Neural progenitor cell (in vitro differentiated cells): ENCODE measurements around the gene C12orf75. TPM values are rescaled to one million over a fixed set of nuclear protein-coding genes. Genes with fewer than 3 reads are reported as not detected.

Source experiments
- DNase-seq: peaks from one replicate; pipeline ENCODE4 v3.0.0-alpha.2; 2016; ENCODE audit warnings: low spot score
- H2AFZ ChIP-seq: fragments of 200-600 bp; sonication (generic); replicated peaks from 2 replicates; pipeline ENCODE4 v1.6.1; 2016; ENCODE audit warnings: antibody characterized with exemption
- H3F3A ChIP-seq: fragments of 200-600 bp; sonication (generic); 2 replicates; pipeline ENCODE4 v1.6.1; 2016; ENCODE audit warnings: antibody characterized with exemption, low read depth
- H3K27ac ChIP-seq: fragments of 200-600 bp; sonication (generic); 2 replicates; pipeline ENCODE4 v1.5.1; 2016; ENCODE audit warnings: mild to moderate bottlenecking
- H3K27me3 ChIP-seq: fragments of 200-600 bp; sonication (generic); 2 replicates; pipeline ENCODE4 v1.6.1; 2016; ENCODE audit warnings: mild to moderate bottlenecking, moderate library complexity
- H3K36me3 ChIP-seq: fragments of 200-600 bp; sonication (generic); 2 replicates; pipeline ENCODE4 v1.5.1; 2016
- H3K4me1 ChIP-seq: fragments of 200-600 bp; sonication (generic); 2 replicates; pipeline ENCODE4 v1.6.1; 2016; ENCODE audit warnings: mixed run types
- H3K4me2 ChIP-seq: fragments of 200-600 bp; sonication (generic); 2 replicates; pipeline ENCODE4 v1.6.1; 2016
- H3K4me3 ChIP-seq: fragments of 200-600 bp; sonication (generic); 2 replicates; pipeline ENCODE4 v1.5.1; 2016
- H3K79me2 ChIP-seq: fragments of 200-600 bp; sonication (generic); 2 replicates; pipeline ENCODE4 v1.6.1; 2016; ENCODE audit warnings: low read depth
- H3K9ac ChIP-seq: fragments of 200-600 bp; sonication (generic); 2 replicates; pipeline ENCODE4 v1.6.1; 2016
- H3K9me3 ChIP-seq: fragments of 200-600 bp; sonication (generic); 2 replicates; pipeline ENCODE4 v1.5.1; 2016; ENCODE audit warnings: low read depth
- H4K20me1 ChIP-seq: fragments of 200-600 bp; sonication (generic); 2 replicates; pipeline ENCODE4 v1.6.1; 2016; ENCODE audit warnings: low read depth
- H3K27ac Mint-ChIP-seq: 3 replicates; pipeline ENCODE4 v1.8.0; 2021; ENCODE audit warnings: mixed read lengths
- H3K27me3 Mint-ChIP-seq: 2 replicates; pipeline ENCODE4 v1.8.0; 2022; ENCODE audit warnings: low read depth, mild to moderate bottlenecking, inconsistent platforms, moderate library complexity, mixed read lengths; ENCODE audit not compliant: insufficient read depth
- H3K36me3 Mint-ChIP-seq: 3 replicates; pipeline ENCODE4 v1.8.0; 2021; ENCODE audit warnings: mixed read lengths
- H3K4me1 Mint-ChIP-seq: 3 replicates; pipeline ENCODE4 v1.8.0; 2021; ENCODE audit warnings: mixed read lengths
- H3K4me3 Mint-ChIP-seq: 3 replicates; pipeline ENCODE4 v1.8.0; 2021; ENCODE audit warnings: mild to moderate bottlenecking, moderate library complexity, mixed read lengths
- H3K9me3 Mint-ChIP-seq: 3 replicates; pipeline ENCODE4 v1.8.0; 2020; ENCODE audit warnings: mixed read lengths
- EZH2 ChIP-seq: fragments of 200-600 bp; sonication (generic); IDR thresholded peaks from 2 replicates; pipeline ENCODE4 v1.6.1; 2017; ENCODE audit warnings: antibody characterized with exemption, mild to moderate bottlenecking, moderate library complexity
- EZH2phosphoT487 ChIP-seq: fragments of 200-600 bp; sonication (generic); IDR thresholded peaks from 2 replicates; pipeline ENCODE4 v1.6.1; 2017; ENCODE audit warnings: antibody characterized with exemption
- total RNA-seq: library from RNA; depleted of rRNA; stranded (reverse); fragments of >200 nt; gene quantifications from 2 replicates; pipeline ENCODE4 v1.2.3, GENCODE V29; 2015; ENCODE audit warnings: low replicate concordance
- TF ChIP-seq, protein P1 (sequence below): fragments of 200-600 bp; sonication (generic); IDR thresholded peaks from 2 replicates; pipeline ENCODE4 v1.5.1; 2017; ENCODE audit warnings: antibody characterized with exemption, mild to moderate bottlenecking

The C12orf75 gene
- total RNA-seq, 1 donor from 2014 or later = 59.9 TPM

DNA sequence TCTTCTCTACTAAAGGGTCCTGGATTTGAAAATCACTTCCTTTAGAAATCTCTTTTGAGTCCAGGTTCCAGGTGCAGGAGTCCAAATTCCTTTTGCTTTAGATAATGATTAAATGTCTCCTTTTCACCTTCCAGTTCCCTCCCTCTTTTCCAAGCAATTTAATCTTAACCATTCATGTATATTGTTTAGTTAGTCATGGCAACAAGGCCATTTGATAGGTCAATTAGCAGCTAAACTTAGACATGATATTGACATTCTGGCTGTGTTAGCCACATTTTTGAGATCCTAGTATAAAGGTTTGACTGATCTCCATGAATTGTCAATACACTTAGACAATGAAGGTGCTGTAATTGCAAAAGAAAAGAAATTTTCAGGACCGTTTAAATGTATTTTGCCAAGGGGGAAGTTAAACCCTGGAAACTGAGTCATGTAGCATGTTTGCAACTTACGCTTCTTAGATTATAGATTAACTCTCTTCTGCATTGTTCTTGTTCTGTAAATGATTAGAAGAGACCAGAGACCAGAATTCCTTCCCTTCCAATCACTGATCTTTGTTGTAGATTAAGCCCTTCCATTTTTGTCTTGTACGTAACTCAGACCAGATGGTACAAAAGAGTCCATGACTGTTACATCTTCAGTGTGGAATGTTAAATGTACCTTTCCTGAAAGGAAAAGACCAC, 12.4 kb upstream of the C12orf75 start:
- H3K36me3 Mint-ChIP-seq = peaks cover 2% of the 10 kb centered on the region
- no peaks in the 10 kb centered on the region for H3K4me1 Mint-ChIP-seq
- H3F3A ChIP-seq = no peaks in the 10 kb centered on the region
- no peak overlapping the region for H3K27ac Mint-ChIP-seq
- H3K9me3 ChIP-seq = no peaks in the 10 kb centered on the region
- no peaks in the 10 kb centered on the region for H3K27me3 Mint-ChIP-seq
- H3K36me3 ChIP-seq = no peaks in the 10 kb centered on the region
- H3K4me3 ChIP-seq = no peak overlapping the region
- H2AFZ ChIP-seq = no peak overlapping the region
- TF ChIP-seq, protein P1, sequence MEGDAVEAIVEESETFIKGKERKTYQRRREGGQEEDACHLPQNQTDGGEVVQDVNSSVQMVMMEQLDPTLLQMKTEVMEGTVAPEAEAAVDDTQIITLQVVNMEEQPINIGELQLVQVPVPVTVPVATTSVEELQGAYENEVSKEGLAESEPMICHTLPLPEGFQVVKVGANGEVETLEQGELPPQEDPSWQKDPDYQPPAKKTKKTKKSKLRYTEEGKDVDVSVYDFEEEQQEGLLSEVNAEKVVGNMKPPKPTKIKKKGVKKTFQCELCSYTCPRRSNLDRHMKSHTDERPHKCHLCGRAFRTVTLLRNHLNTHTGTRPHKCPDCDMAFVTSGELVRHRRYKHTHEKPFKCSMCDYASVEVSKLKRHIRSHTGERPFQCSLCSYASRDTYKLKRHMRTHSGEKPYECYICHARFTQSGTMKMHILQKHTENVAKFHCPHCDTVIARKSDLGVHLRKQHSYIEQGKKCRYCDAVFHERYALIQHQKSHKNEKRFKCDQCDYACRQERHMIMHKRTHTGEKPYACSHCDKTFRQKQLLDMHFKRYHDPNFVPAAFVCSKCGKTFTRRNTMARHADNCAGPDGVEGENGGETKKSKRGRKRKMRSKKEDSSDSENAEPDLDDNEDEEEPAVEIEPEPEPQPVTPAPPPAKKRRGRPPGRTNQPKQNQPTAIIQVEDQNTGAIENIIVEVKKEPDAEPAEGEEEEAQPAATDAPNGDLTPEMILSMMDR = no peak
- TF ChIP-seq EZH2phosphoT487 (no peak), EZH2 (no peak)
- H3K4me3 Mint-ChIP-seq = no peak overlapping the region
- H3K9ac ChIP-seq = no peak overlapping the region
- DNase-seq = no peak
- H3K9me3 Mint-ChIP-seq = peaks cover 9% of the 10 kb centered on the region
- H3K4me1 ChIP-seq = no peaks in the 10 kb centered on the region
- no peaks in the 10 kb centered on the region for H3K27me3 ChIP-seq
- no peak overlapping the region for H3K4me2 ChIP-seq
- no peak overlapping the region for H3K27ac ChIP-seq
- H3K79me2 ChIP-seq = no peaks in the 10 kb centered on the region
- H4K20me1 ChIP-seq = no peaks in the 10 kb centered on the region

DNA sequence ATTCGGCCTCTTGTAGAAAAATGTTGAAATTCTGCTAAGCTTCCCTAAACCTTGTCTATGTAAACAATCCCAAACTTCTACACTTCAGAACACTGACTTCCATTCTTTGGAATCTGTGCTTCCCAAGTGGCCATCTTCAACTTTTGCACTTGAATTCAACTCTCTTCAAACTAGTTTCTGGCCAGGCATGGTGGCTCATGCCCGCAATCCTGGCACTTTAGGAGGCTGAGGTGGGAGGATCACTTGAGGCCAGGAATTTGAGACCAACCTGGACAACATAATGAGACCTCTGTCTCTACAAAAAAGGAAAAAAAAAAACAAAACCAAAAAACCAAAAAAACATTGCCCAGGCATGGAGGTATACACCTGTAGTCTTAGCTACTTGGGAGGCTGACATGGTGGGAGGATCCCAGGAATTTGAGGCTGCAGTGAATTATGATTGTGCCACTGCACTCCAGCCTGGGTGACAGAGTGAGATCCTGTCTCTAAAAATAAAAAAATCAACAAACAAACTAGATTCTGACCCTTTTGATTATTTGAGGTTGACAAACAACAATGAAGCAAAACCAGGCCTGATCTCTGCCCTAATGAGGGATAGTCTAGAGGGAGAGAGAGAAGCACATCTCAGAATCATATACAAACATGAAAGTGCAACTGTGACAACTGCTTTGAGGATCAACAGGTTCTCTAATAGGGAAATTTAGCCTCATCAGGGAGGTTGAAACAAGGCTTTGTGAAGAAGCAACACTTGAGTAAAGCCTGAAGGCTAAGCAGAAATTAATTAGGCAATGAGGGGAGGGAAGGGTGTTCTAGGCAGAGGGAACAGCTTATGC, 11.6 kb upstream of the C12orf75 start:
- no peaks in the 10 kb centered on the region for H3K27me3 Mint-ChIP-seq
- Histone ChIP-seq H3K27me3 (no peaks in the 10 kb centered on the region), H3K79me2 (no peaks in the 10 kb centered on the region), H3K9me3 (no peaks in the 10 kb centered on the region), H4K20me1 (no peaks in the 10 kb centered on the region), H3K36me3 (no peaks in the 10 kb centered on the region), H3K4me1 (no peaks in the 10 kb centered on the region), H3K27ac (no peak overlapping the region), H3F3A (no peaks in the 10 kb centered on the region), H3K4me2 (no peak overlapping the region), H3K4me3 (no peak overlapping the region), H3K9ac (no peak overlapping the region), H2AFZ (no peak overlapping the region)
- no peak for DNase-seq
- H3K9me3 Mint-ChIP-seq = peaks cover 6% of the 10 kb centered on the region
- H3K36me3 Mint-ChIP-seq = peaks cover 2% of the 10 kb centered on the region
- no peak overlapping the region for H3K4me3 Mint-ChIP-seq
- H3K27ac Mint-ChIP-seq = no peak overlapping the region
- H3K4me1 Mint-ChIP-seq = no peaks in the 10 kb centered on the region
- TF ChIP-seq EZH2phosphoT487 (no peak), EZH2 (no peak)
- TF ChIP-seq, protein P1 = no peak

DNA sequence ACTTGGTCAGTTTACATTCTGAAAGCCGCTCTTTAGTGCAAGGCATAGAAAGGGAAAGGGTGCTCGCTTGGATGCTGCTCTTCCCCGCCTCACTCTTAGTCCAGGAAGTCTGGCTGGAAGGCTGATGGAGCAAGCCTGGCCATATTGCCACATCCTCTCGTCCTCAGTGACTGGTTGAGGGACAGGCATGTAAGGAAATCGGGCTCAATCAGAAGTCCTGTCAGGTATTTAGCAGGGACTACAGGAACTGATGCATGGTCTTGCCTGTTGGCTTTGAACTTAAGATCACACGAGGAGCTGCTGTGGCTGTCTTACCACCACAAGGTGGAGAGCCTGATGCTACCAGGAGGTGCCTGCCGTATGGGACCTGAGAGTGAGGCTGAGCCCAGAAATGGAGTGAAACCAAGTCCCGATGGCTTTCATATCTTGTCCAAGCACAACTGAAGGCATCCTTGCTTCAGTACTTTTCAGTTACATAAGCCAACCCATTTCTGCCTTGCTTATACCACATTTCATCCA, 10.7 kb upstream of the C12orf75 start:
- Mint-ChIP-seq H3K36me3 (no peaks in the 10 kb centered on the region), H3K9me3 (peaks cover 3% of the 10 kb centered on the region), H3K27ac (no peak overlapping the region), H3K27me3 (no peaks in the 10 kb centered on the region), H3K4me1 (no peaks in the 10 kb centered on the region), H3K4me3 (no peak overlapping the region)
- Histone ChIP-seq H2AFZ (no peak overlapping the region), H3K27ac (no peak overlapping the region), H3K9ac (no peak overlapping the region), H3K4me1 (no peaks in the 10 kb centered on the region), H3K4me2 (no peak overlapping the region), H3K27me3 (no peaks in the 10 kb centered on the region), H3K9me3 (no peaks in the 10 kb centered on the region), H3K79me2 (no peaks in the 10 kb centered on the region), H3K36me3 (no peaks in the 10 kb centered on the region), H3K4me3 (no peak overlapping the region), H4K20me1 (no peaks in the 10 kb centered on the region), H3F3A (no peaks in the 10 kb centered on the region)
- no peak for DNase-seq
- TF ChIP-seq, protein P1 = no peak
- TF ChIP-seq EZH2phosphoT487 = no peak
- TF ChIP-seq EZH2 = no peak
